ENCODE data around the gene PNMT. TPM values are rescaled to one million over a fixed set of nuclear protein-coding genes. Genes with fewer than 3 reads are reported as not detected.

PNMT gene
- total RNA-seq, 1 donor from 2014 or later, result 2.4 TPM

DNA sequence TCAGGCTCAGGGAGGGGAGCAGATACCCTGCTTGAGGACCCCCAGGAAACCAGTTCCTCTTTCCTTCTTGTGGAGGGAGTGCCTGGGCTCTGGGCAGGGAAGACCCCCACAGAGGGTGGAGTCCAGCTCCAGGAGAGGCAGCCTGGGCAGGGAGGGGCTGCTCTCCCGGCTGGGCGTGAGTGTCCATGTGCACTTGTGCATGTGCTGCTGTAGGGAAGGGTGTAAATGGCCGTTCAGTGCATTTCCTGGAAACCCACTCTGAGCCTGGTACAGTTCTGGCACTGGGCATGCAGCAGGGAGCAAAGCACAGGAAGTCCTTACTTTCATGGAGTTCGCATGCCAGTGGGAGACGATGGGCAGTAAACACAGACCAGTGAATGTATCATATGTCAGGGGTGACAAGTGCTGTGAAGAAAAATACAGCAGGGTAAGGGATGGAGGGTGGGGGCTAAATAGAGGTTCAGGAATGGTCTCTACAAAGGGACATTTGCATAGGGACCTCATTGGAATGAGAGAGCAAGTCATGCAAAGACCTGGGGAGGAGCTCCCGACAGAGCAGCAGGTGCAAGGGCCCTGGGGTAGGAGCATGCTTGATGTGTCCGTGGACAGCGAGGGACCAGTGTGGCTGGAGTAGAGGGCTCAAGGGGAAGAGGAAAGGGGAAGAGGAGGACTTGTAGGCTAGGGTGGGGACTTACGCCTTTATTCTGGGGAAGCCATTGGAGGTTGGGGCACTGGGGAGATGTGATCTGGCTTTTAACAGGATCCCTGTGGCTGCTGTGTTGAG is 25.8 kb upstream of the PNMT start:
- TF ChIP-seq, protein P1, sequence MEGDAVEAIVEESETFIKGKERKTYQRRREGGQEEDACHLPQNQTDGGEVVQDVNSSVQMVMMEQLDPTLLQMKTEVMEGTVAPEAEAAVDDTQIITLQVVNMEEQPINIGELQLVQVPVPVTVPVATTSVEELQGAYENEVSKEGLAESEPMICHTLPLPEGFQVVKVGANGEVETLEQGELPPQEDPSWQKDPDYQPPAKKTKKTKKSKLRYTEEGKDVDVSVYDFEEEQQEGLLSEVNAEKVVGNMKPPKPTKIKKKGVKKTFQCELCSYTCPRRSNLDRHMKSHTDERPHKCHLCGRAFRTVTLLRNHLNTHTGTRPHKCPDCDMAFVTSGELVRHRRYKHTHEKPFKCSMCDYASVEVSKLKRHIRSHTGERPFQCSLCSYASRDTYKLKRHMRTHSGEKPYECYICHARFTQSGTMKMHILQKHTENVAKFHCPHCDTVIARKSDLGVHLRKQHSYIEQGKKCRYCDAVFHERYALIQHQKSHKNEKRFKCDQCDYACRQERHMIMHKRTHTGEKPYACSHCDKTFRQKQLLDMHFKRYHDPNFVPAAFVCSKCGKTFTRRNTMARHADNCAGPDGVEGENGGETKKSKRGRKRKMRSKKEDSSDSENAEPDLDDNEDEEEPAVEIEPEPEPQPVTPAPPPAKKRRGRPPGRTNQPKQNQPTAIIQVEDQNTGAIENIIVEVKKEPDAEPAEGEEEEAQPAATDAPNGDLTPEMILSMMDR (IDR thresholded peaks at IDR 0.05), result no peak
- Mint-ChIP-seq H3K36me3 (ENCODE audit: unreplicated experiment) (no peaks in the 10 kb centered on the region), H3K27me3 (ENCODE audit: unreplicated experiment) (no peaks in the 10 kb centered on the region), H3K9me3 (ENCODE audit: unreplicated experiment) (no peaks in the 10 kb centered on the region), H3K27ac (ENCODE audit: unreplicated experiment) (no peak overlapping the region), H3K4me1 (ENCODE audit: unreplicated experiment) (peaks cover 52% of the 10 kb centered on the region), H3K4me3 (ENCODE audit: unreplicated experiment) (no peak overlapping the region)
- DNase-seq (ENCODE audit: extremely low spot score, unreplicated experiment), result no peak

DNA sequence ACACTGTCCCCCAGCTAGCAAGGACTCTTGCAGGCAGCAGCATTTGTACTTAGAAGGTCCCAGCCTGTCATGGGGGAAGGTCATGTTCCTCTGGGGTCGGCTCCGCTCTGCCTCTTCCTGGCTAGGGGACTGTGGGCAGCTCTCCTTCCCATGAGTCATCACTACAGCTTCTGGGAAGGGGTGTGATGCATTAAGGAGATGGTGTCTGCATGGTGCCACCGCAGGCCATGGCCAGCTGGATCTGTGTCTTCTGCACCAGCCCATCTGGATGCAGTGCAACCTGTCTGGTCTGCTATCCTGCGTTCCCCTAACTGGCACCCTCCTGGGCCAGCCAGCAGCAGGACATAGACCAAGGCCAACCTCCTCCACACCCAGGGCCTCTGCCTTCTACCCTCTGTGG is 25.0 kb upstream of the PNMT start:
- no peaks in the 10 kb centered on the region for H3K27me3 Mint-ChIP-seq (ENCODE audit: unreplicated experiment)
- H3K4me3 Mint-ChIP-seq (ENCODE audit: unreplicated experiment), result no peak overlapping the region
- H3K27ac Mint-ChIP-seq (ENCODE audit: unreplicated experiment), result peak overlapping the region; percentile 15
- no peak for DNase-seq (ENCODE audit: extremely low spot score, unreplicated experiment)
- TF ChIP-seq, protein P1 (IDR thresholded peaks at IDR 0.05), result no peak
- H3K4me1 Mint-ChIP-seq (ENCODE audit: unreplicated experiment), result peaks cover 45% of the 10 kb centered on the region
- no peaks in the 10 kb centered on the region for H3K9me3 Mint-ChIP-seq (ENCODE audit: unreplicated experiment)
- H3K36me3 Mint-ChIP-seq (ENCODE audit: unreplicated experiment), result no peaks in the 10 kb centered on the region

DNA sequence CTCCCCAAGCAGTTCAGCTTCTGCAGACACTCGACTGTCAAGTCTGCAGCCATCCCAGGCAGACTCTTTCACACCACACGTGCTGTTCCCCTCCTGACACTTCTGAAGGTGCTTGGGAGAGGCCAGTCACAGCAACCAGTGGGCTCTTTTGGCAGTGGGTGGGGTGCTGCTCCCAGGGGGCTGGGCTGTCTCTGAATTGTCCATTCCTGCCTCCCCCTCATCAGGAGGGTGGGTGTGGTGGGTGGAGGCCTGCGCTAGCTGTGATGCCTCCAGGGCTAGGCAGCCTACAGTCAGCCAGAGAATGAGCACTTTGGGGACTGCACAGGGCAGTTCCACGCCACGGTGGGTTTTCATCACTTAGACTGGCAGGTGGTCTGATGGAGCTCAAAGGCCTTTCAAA is 21.0 kb upstream of the PNMT start:
- peak overlapping the region; percentile 10 for H3K27ac Mint-ChIP-seq (ENCODE audit: unreplicated experiment)
- peaks cover 7% of the 10 kb centered on the region for H3K36me3 Mint-ChIP-seq (ENCODE audit: unreplicated experiment)
- H3K9me3 Mint-ChIP-seq (ENCODE audit: unreplicated experiment), result no peaks in the 10 kb centered on the region
- no peak for DNase-seq (ENCODE audit: extremely low spot score, unreplicated experiment)
- H3K27me3 Mint-ChIP-seq (ENCODE audit: unreplicated experiment), result no peaks in the 10 kb centered on the region
- no peak overlapping the region for H3K4me3 Mint-ChIP-seq (ENCODE audit: unreplicated experiment)
- TF ChIP-seq, protein P1 (IDR thresholded peaks at IDR 0.05), result no peak
- H3K4me1 Mint-ChIP-seq (ENCODE audit: unreplicated experiment), result peaks cover 31% of the 10 kb centered on the region

DNA sequence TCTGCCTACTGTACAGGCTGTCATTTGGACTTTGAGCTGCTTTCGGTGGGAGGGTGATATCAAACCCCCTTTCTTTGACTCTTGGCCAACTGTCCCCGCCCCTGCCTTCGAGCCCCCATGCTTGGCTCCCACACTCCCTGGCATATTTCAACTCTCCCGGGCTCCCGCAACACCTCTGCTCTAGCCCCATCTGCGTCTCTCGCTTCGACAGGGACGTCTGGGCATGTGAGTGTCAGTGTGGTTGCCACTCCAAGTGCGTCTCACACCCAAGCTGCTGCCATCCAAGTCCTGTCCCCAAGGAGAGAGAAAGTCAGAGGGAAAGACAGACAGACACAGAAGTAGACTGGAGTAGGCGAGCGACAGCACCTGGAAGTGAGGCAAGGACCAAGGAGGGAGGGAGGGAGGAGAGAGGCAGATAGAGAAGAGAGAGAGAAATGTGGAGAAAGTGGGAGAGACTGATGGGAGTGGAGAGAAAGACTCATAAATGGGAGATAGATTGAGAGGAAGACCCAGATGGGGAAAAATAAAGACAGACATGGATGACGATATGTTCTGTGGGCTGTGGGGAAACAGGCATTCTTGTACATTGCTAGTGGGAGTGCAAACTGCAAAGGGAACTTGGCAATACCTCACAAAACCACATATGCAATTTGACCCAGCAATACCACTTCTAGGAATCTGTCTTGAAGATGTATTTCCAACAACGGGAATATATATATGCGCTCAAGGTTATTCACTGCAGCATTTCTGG is 19.5 kb upstream of the PNMT start:
- DNase-seq (ENCODE audit: extremely low spot score, unreplicated experiment), result no peak
- no peaks in the 10 kb centered on the region for H3K9me3 Mint-ChIP-seq (ENCODE audit: unreplicated experiment)
- no peaks in the 10 kb centered on the region for H3K27me3 Mint-ChIP-seq (ENCODE audit: unreplicated experiment)

More for the DNA sequence above, 19.5 kb upstream of the PNMT start:
- Mint-ChIP-seq H3K4me3 (ENCODE audit: unreplicated experiment) (no peak overlapping the region), H3K36me3 (ENCODE audit: unreplicated experiment) (peaks cover 7% of the 10 kb centered on the region), H3K4me1 (ENCODE audit: unreplicated experiment) (peaks cover 28% of the 10 kb centered on the region), H3K27ac (ENCODE audit: unreplicated experiment) (peak overlapping the region; percentile 5)
- TF ChIP-seq, protein P1 (IDR thresholded peaks at IDR 0.05), result no peak

All from osteocyte (in vitro differentiated cells).